ENCODE data around the gene ADAM19. TPM values are rescaled to one million over a fixed set of nuclear protein-coding genes. Genes with fewer than 3 reads are reported as not detected.

ADAM19 gene
- total RNA-seq, 2 donors from 2014 or later, result 13.1 to 49.5 TPM

- H3K9me3 ChIP-seq, result no peaks in the 10 kb centered on the region
- peaks cover 0 to 11% of the 10 kb centered on the region in 2 donors for H3K4me1 ChIP-seq
- DNase-seq (ENCODE audit: low spot score), result no peak
- no peak overlapping the region for H3K27ac ChIP-seq
- H3K27me3 ChIP-seq, result no peaks in the 10 kb centered on the region
- H3K4me3 ChIP-seq, result no peak overlapping the region
- no peak for TF ChIP-seq CTCF (IDR thresholded peaks at IDR 0.05)
- H3K36me3 ChIP-seq, result no peaks in the 10 kb centered on the region
Observed at GRCh38 chr5:157458835-157459234, 116.7 kb downstream of the ADAM19 start.

GRCh38 chr5:157457391-157457790 is 118.2 kb downstream of the ADAM19 start:
- H3K4me1 ChIP-seq, result peaks cover 0 to 11% of the 10 kb centered on the region in 2 donors
- no peaks in the 10 kb centered on the region for H3K27me3 ChIP-seq
- no peaks in the 10 kb centered on the region for H3K9me3 ChIP-seq
- no peaks in the 10 kb centered on the region for H3K36me3 ChIP-seq
- H3K4me3 ChIP-seq, result no peak overlapping the region
- H3K27ac ChIP-seq, result no peak overlapping the region
- no peak for DNase-seq (ENCODE audit: low spot score)
- TF ChIP-seq CTCF (IDR thresholded peaks at IDR 0.05), result no peak

GRCh38 chr5:157456301-157456700 is 119.3 kb downstream of the ADAM19 start:
- H3K4me1 ChIP-seq, result peaks cover 0 to 11% of the 10 kb centered on the region in 2 donors
- TF ChIP-seq CTCF (IDR thresholded peaks at IDR 0.05), result no peak
- no peak for DNase-seq (ENCODE audit: low spot score)
- no peaks in the 10 kb centered on the region for H3K36me3 ChIP-seq
- H3K27ac ChIP-seq, result no peak overlapping the region
- H3K27me3 ChIP-seq, result no peaks in the 10 kb centered on the region
- H3K9me3 ChIP-seq, result no peaks in the 10 kb centered on the region
- no peak overlapping the region for H3K4me3 ChIP-seq

GRCh38 chr5:157455057-157455456 is 120.5 kb downstream of the ADAM19 start:
- Histone ChIP-seq H3K36me3 (no peaks in the 10 kb centered on the region), H3K4me3 (no peak overlapping the region), H3K4me1 (peaks cover 0 to 7% of the 10 kb centered on the region in 2 donors), H3K9me3 (no peaks in the 10 kb centered on the region), H3K27me3 (no peaks in the 10 kb centered on the region), H3K27ac (no peak overlapping the region)
- no peak for DNase-seq (ENCODE audit: low spot score)
- TF ChIP-seq CTCF (IDR thresholded peaks at IDR 0.05), result no peak

- TF ChIP-seq CTCF (IDR thresholded peaks at IDR 0.05), result no peak
- H3K27me3 ChIP-seq, result no peaks in the 10 kb centered on the region
- H3K36me3 ChIP-seq, result no peaks in the 10 kb centered on the region
- peaks cover 0 to 9% of the 10 kb centered on the region in 2 donors for H3K4me1 ChIP-seq
- H3K4me3 ChIP-seq, result no peak overlapping the region
- no peak for DNase-seq (ENCODE audit: low spot score)
- H3K9me3 ChIP-seq, result no peaks in the 10 kb centered on the region
- no peak overlapping the region for H3K27ac ChIP-seq
Observed at GRCh38 chr5:157454273-157454672, 121.3 kb downstream of the ADAM19 start.

GRCh38 chr5:157451806-157452205 is 123.8 kb downstream of the ADAM19 start:
- Histone ChIP-seq H3K27me3 (no peaks in the 10 kb centered on the region), H3K27ac (no peak overlapping the region), H3K4me3 (no peak overlapping the region), H3K4me1 (peaks cover 0 to 12% of the 10 kb centered on the region in 2 donors), H3K9me3 (no peaks in the 10 kb centered on the region), H3K36me3 (no peaks in the 10 kb centered on the region)
- DNase-seq (ENCODE audit: low spot score), result no peak
- no peak for TF ChIP-seq CTCF (IDR thresholded peaks at IDR 0.05)
